WERI-Rb-1 (cell line): ENCODE data around the gene CABCOCO1.

Experiments used
- DNase-seq: peaks from one replicate; pipeline ENCODE4 v3.0.0-alpha.2; 2020
- H3K27ac ChIP-seq: fragments of 250-450 bp; sonication (Bioruptor Pico); 2 replicates; pipeline ENCODE4 v1.5.1; 2020; ENCODE audit warnings: mild to moderate bottlenecking, moderate library complexity
- H3K27me3 ChIP-seq: fragments of 250-450 bp; sonication (Bioruptor Pico); 2 replicates; pipeline ENCODE4 v1.5.1; 2021; ENCODE audit warnings: mild to moderate bottlenecking, low read depth, moderate library complexity; ENCODE audit not compliant: insufficient read depth, severe bottlenecking
- H3K36me3 ChIP-seq: fragments of 250-450 bp; sonication (Bioruptor Pico); 2 replicates; pipeline ENCODE4 v1.5.1; 2020; ENCODE audit warnings: mild to moderate bottlenecking, moderate library complexity
- H3K4me3 ChIP-seq: 2 replicates; pipeline ENCODE4 v1.5.1; 2011; ENCODE audit warnings: low read depth, mild to moderate bottlenecking, control low read depth, low read length
- H3K9me3 ChIP-seq: fragments of 250-450 bp; sonication (Bioruptor Pico); 2 replicates; pipeline ENCODE4 v1.5.1; 2021; ENCODE audit warnings: mild to moderate bottlenecking, moderate library complexity; ENCODE audit not compliant: severe bottlenecking
- TF ChIP-seq, protein P1 (sequence below): IDR thresholded peaks from 2 replicates; pipeline ENCODE4 v1.5.1; 2011; ENCODE audit warnings: low read depth, mild to moderate bottlenecking, control low read depth, inconsistent platforms, low read length

Gene CABCOCO1

GRCh38 chr10:61787170-61787569, 124.4 kb downstream of the CABCOCO1 start:
- DNase-seq = no peak
- no peaks in the 10 kb centered on the region for H3K9me3 ChIP-seq
- no peaks in the 10 kb centered on the region for H3K36me3 ChIP-seq
- no peak overlapping the region for H3K27ac ChIP-seq
- no peaks in the 10 kb centered on the region for H3K27me3 ChIP-seq
- H3K4me3 ChIP-seq = no peak overlapping the region
- TF ChIP-seq, protein P1, sequence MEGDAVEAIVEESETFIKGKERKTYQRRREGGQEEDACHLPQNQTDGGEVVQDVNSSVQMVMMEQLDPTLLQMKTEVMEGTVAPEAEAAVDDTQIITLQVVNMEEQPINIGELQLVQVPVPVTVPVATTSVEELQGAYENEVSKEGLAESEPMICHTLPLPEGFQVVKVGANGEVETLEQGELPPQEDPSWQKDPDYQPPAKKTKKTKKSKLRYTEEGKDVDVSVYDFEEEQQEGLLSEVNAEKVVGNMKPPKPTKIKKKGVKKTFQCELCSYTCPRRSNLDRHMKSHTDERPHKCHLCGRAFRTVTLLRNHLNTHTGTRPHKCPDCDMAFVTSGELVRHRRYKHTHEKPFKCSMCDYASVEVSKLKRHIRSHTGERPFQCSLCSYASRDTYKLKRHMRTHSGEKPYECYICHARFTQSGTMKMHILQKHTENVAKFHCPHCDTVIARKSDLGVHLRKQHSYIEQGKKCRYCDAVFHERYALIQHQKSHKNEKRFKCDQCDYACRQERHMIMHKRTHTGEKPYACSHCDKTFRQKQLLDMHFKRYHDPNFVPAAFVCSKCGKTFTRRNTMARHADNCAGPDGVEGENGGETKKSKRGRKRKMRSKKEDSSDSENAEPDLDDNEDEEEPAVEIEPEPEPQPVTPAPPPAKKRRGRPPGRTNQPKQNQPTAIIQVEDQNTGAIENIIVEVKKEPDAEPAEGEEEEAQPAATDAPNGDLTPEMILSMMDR = no peak

DNA sequence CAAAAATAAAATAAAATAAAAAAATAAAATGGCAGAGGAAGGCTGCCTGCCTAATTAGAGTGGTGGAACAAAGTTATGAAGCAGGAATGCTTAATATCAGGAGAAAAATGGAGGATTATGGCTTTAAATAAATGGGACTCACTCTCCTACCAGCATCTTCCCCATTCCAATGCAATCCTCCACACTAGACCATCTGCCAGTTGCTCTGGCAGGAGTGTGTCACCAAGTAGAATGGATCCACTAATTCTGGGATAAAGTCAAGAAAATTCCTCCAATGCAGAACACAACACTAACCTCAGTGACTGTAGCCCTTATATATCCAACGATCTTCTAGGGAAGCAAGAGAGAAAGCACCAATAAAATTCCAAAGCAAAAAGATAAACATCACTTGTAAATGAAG, 126.3 kb downstream of the CABCOCO1 start:
- Histone ChIP-seq H3K9me3 (no peaks in the 10 kb centered on the region), H3K36me3 (no peaks in the 10 kb centered on the region), H3K27ac (no peak overlapping the region), H3K4me3 (no peak overlapping the region), H3K27me3 (no peaks in the 10 kb centered on the region)
- no peak for DNase-seq
- TF ChIP-seq, protein P1 = no peak

- Histone ChIP-seq H3K4me3 (no peak overlapping the region), H3K27ac (no peak overlapping the region), H3K36me3 (no peaks in the 10 kb centered on the region), H3K27me3 (no peaks in the 10 kb centered on the region), H3K9me3 (no peaks in the 10 kb centered on the region)
- TF ChIP-seq, protein P1 = no peak
- no peak for DNase-seq
Measured at GRCh38 chr10:61791216-61791615, 128.5 kb downstream of the CABCOCO1 start.

DNA sequence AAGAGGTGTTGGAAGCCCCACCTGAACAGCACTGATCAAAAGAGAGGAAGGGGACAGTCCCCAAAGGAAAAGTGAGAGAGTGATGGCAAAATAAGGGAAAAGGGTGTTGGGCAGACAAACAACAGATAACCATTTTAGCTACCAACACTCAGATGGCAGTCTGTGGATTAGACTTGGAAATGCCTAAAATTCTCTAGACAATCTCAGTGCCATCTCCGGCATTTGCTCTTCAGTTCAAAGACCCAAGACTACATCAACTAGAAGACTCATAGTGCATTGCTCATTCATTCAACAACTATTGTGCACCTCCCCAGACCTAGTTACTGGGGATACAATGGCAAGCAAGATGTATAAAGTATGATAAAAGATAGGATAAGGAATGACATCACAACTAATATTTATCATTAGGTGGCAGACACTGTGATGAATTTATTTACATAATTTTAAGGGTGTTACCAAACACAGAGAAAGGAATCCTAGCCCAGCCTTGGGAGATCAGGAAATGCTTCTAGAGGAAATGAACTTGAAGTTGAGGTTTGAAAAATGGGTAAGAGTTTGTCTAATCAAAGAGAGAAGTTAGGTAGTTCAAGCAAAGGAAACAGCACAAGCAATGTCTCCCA, 129.5 kb downstream of the CABCOCO1 start:
- DNase-seq = no peak
- TF ChIP-seq, protein P1 = no peak
- no peak overlapping the region for H3K27ac ChIP-seq
- H3K4me3 ChIP-seq = no peak overlapping the region
- H3K36me3 ChIP-seq = no peaks in the 10 kb centered on the region
- H3K9me3 ChIP-seq = no peaks in the 10 kb centered on the region
- no peaks in the 10 kb centered on the region for H3K27me3 ChIP-seq

DNA sequence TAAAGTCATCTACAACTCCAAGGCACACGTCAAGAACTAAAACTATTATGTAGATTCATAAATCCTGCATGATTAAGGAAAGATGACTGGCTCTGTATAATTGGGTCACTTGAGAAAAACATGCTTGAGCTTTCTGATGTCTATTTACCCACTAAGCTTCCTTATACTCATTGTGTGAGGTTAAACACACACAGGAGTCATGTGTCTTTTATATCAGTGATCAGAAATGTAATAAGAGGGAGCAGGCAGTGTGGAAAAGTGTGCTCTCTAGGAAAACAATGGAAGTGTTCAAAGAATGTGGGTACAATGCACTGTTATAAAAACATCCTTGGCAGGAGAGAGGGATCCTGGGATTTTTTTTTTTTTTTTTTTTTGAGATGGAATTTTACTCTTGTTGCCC, 130.2 kb downstream of the CABCOCO1 start:
- TF ChIP-seq, protein P1 = no peak
- no peaks in the 10 kb centered on the region for H3K36me3 ChIP-seq

More for the DNA sequence above, 130.2 kb downstream of the CABCOCO1 start:
- Histone ChIP-seq H3K27ac (no peak overlapping the region), H3K27me3 (no peaks in the 10 kb centered on the region), H3K9me3 (no peaks in the 10 kb centered on the region), H3K4me3 (no peak overlapping the region)
- DNase-seq = no peak
